ENCODE data around the gene ZNF385A.

- no peak for TF ChIP-seq CTCF (IDR thresholded peaks at IDR 0.05)
- no peak for TF ChIP-seq POLR2A (IDR thresholded peaks at IDR 0.05)
Observed at GRCh38 chr12:54398218-54398617, 13.7 kb upstream of the ZNF385A start.
